SK-N-SH (cell line): Measurements from ENCODE around the gene UPF3A. TPM values are rescaled to one million over a fixed set of nuclear protein-coding genes. Genes with fewer than 3 reads are reported as not detected.

ENCODE experiments used
- CTCF ChIA-PET: fragments of 300-600, 350-600 bp; formaldehyde crosslinking; extraction: SDS; loops from one replicate; lab custom pipeline; 2021; lab: Yijun Ruan, JAX
- POLR2A ChIA-PET: fragments of 350-600 bp; sonication (Branson Sonifier 250); formaldehyde crosslinking; extraction: SDS; loops from one replicate; lab custom pipeline; 2020; ENCODE audit warnings: antibody characterized with exemption, inconsistent platforms; lab: Yijun Ruan, JAX
- DNase-seq: peaks from one replicate; pipeline ENCODE4 v3.0.0; 2012
- H2AFZ ChIP-seq: fragments of 200-600 bp; sonication (generic); 2 replicates; pipeline ENCODE4 v1.8.1; 2016; ENCODE audit warnings: antibody characterized with exemption, mild to moderate bottlenecking, low read depth
- H3F3A ChIP-seq: fragments of 200-600 bp; sonication (generic); replicated peaks from 2 replicates; pipeline ENCODE3; 2016; ENCODE audit warnings: antibody characterized with exemption, mild to moderate bottlenecking; ENCODE audit not compliant: insufficient read depth
- H3K27ac ChIP-seq, 2 experiments: fragments of 200-500 bp in 1 of 2; fragments of 200-600 bp in 1 of 2; sonication (Bioruptor generic) in 1 of 2; sonication (generic), shearing (Covaris generic) in 1 of 2; 2 replicates each; pipeline versions ENCODE4 v1.5.1 to v1.6.1; 2014 to 2016; ENCODE audit warnings: low read depth in 2 of 2, inconsistent platforms in 1 of 2, low read length in 1 of 2, mild to moderate bottlenecking in 1 of 2, mixed read lengths in 1 of 2
- H3K27me3 ChIP-seq: fragments of 200-600 bp; sonication (generic), shearing (Covaris generic); 2 replicates; pipeline ENCODE4 v1.6.1; 2016; ENCODE audit warnings: mixed run types; ENCODE audit not compliant: insufficient read depth
- H3K36me3 ChIP-seq, 2 experiments: fragments of 200-500 bp in 1 of 2; fragments of 200-600 bp in 1 of 2; sonication (Bioruptor generic) in 1 of 2; sonication (generic) in 1 of 2; replicated peaks in 1 of 2; 2 replicates each; pipeline versions ENCODE3 to v1.5.1; 2014 to 2016; ENCODE audit warnings: low read length in 1 of 2, mild to moderate bottlenecking in 1 of 2; ENCODE audit not compliant: insufficient read depth in 2 of 2, control insufficient read depth in 1 of 2
- H3K4me1 ChIP-seq, 2 experiments: fragments of 200-500 bp in 1 of 2; fragments of 200-600 bp in 1 of 2; sonication (Bioruptor generic) in 1 of 2; sonication (generic), shearing (Covaris generic) in 1 of 2; 2 replicates each; pipeline versions ENCODE4 v1.5.1 to v1.6.1; 2014 to 2016; ENCODE audit warnings: low read depth in 1 of 2, low read length in 1 of 2, mixed run types in 1 of 2; ENCODE audit not compliant: insufficient read depth in 2 of 2, control insufficient read depth in 1 of 2
- H3K4me2 ChIP-seq: fragments of 200-600 bp; sonication (generic), shearing (Covaris generic); 2 replicates; pipeline ENCODE4 v1.6.1; 2017; ENCODE audit warnings: mixed run types
- H3K4me3 ChIP-seq, 2 experiments: fragments of 200-500 bp in 1 of 2; fragments of 200-600 bp in 1 of 2; sonication (Bioruptor generic) in 1 of 2; sonication (generic), shearing (Covaris generic) in 1 of 2; 2 replicates each; pipeline versions ENCODE4 v1.5.1 to v1.8.1; 2014 to 2016; ENCODE audit warnings: low read depth in 2 of 2, inconsistent platforms in 1 of 2, low read length in 1 of 2, mild to moderate bottlenecking in 1 of 2, mixed read lengths in 1 of 2, moderate library complexity in 1 of 2
- H3K79me2 ChIP-seq: fragments of 200-600 bp; sonication (generic); 2 replicates; pipeline ENCODE4 v1.8.1; 2017; ENCODE audit warnings: mild to moderate bottlenecking; ENCODE audit not compliant: insufficient read depth
- H3K9ac ChIP-seq: fragments of 200-600 bp; sonication (generic); 2 replicates; pipeline ENCODE4 v1.6.1; 2017; ENCODE audit warnings: mixed run types
- H3K9me2 ChIP-seq: fragments of 200-600 bp; sonication (generic); 2 replicates; pipeline ENCODE4 v1.6.1; 2017; ENCODE audit warnings: mixed run types
- H3K9me3 ChIP-seq: fragments of 200-600 bp; sonication (generic); 2 replicates; pipeline ENCODE4 v1.6.1; 2017; ENCODE audit warnings: mixed run types, mild to moderate bottlenecking, moderate library complexity
- H4K20me1 ChIP-seq: fragments of 200-600 bp; sonication (generic); 2 replicates; pipeline ENCODE4 v1.6.1; 2017; ENCODE audit warnings: mild to moderate bottlenecking, mixed run types; ENCODE audit not compliant: insufficient read depth
- CTCF ChIP-seq: fragments of 200-600 bp; sonication (generic); IDR thresholded peaks from 2 replicates; pipeline ENCODE4 v1.6.1; 2017; ENCODE audit warnings: antibody characterized with exemption, mild to moderate bottlenecking, moderate library complexity
- FOSL2 ChIP-seq: IDR thresholded peaks from 2 replicates; pipeline ENCODE4 v1.4.0; 2012; ENCODE audit warnings: low read depth, mild to moderate bottlenecking, moderate library complexity, borderline replicate concordance
- GABPA ChIP-seq: IDR thresholded peaks from 2 replicates; pipeline ENCODE4 v1.4.0; 2012; ENCODE audit warnings: low read depth, mild to moderate bottlenecking
- JUND ChIP-seq: IDR thresholded peaks from 2 replicates; pipeline ENCODE4 v1.4.0; 2012
- NFIC ChIP-seq: IDR thresholded peaks from 2 replicates; pipeline ENCODE4 v1.4.0; 2012; ENCODE audit warnings: borderline replicate concordance
- PBX3 ChIP-seq: IDR thresholded peaks from 2 replicates; pipeline ENCODE4; 2012
- RCOR1 ChIP-seq: fragments of 150-350 bp; IDR thresholded peaks from 2 replicates; pipeline ENCODE4 v1.6.1; 2017; ENCODE audit warnings: antibody characterized with exemption, low read length
- REST ChIP-seq: IDR thresholded peaks from 2 replicates; pipeline ENCODE4 v1.6.1; 2012; ENCODE audit warnings: mild to moderate bottlenecking, low read depth, low read length, moderate library complexity
- TCF12 ChIP-seq: IDR thresholded peaks from 2 replicates; pipeline ENCODE4 v1.4.0; 2012
- USF1 ChIP-seq: IDR thresholded peaks from 2 replicates; pipeline ENCODE4 v1.4.0; 2012; ENCODE audit warnings: low read depth, borderline replicate concordance
- USF2 ChIP-seq: fragments of 150-350 bp; IDR thresholded peaks from 2 replicates; pipeline ENCODE4 v1.6.1; 2017; ENCODE audit warnings: antibody characterized with exemption, low read length, low read depth, borderline replicate concordance
- WGBS: methylation state at CpG from one replicate; pipeline ENCODE4 v1.1.6; 2017; ENCODE audit warnings: low lambda C conversion rate; 5-methylcytosine and 5-hydroxymethylcytosine counted together
- polyA plus RNA-seq, 3 experiments: library from polyadenylated mRNA; depleted of rRNA; stranded (reverse); fragments of >200 nt; gene quantifications; 2 replicates each; pipeline ENCODE4 v1.2.3, GENCODE V29; 2012

The UPF3A gene
- polyA plus RNA-seq, 1 of the 3 experiments (the other 2 are of a cell fraction) = 63.2 TPM

- no peak overlapping the region for H3K4me3 ChIP-seq
- no peak overlapping the region for H3K9ac ChIP-seq
- H2AFZ ChIP-seq = no peak overlapping the region
- DNase-seq = no peak
- H3F3A ChIP-seq = no peaks in the 10 kb centered on the region
- H3K79me2 ChIP-seq = peaks cover 11% of the 10 kb centered on the region; the same call in 1 of the 2 replicates
- POLR2A ChIA-PET = interaction anchor here (0.9 kb wide), 1 partner anchor 17 kb away, joined by 3 read pairs; the partner anchor contains the start of gene UPF3A
- H3K4me2 ChIP-seq = no peak overlapping the region
- no peaks in the 10 kb centered on the region for H3K4me1 ChIP-seq
- no peak for TF ChIP-seq JUND
- TF ChIP-seq TCF12 = no peak
- TF ChIP-seq, all 33 proteins: peak for 0
- Histone ChIP-seq H4K20me1 (no peaks in the 10 kb centered on the region), H3K27ac (no peak overlapping the region), H3K36me3 (peaks cover 35 to 44% of the 10 kb centered on the region in 2 experiments), H3K9me2 (no peaks in the 10 kb centered on the region), H3K27me3 (no peaks in the 10 kb centered on the region), H3K9me3 (no peaks in the 10 kb centered on the region)
- CTCF ChIA-PET = interaction anchor here (0.6 to 1.4 kb wide), 2 partner anchors 12 to 54 kb away, joined by 3 read pairs; no protein-coding TSS in a partner anchor
- 94% methylated on average over 12 of the region's 12 CpGs for WGBS
Measured at GRCh38 chr13:114298866-114299265, 17.5 kb downstream of the UPF3A start.

- Histone ChIP-seq H4K20me1 (no peaks in the 10 kb centered on the region), H3K27ac (no peak overlapping the region), H3K36me3 (peaks cover 36 to 53% of the 10 kb centered on the region in 2 experiments)
Measured at GRCh38 chr13:114299604-114300305, 18.4 kb downstream of the UPF3A start.

More at GRCh38 chr13:114299604-114300305, 18.4 kb downstream of the UPF3A start:
- no peaks in the 10 kb centered on the region for H3K9me2 ChIP-seq
- CTCF ChIA-PET = interaction anchor here (0.6 kb wide), 1 partner anchor 12 kb away, joined by 3 read pairs; no protein-coding TSS in a partner anchor
- H3K27me3 ChIP-seq = no peaks in the 10 kb centered on the region
- POLR2A ChIA-PET = no interaction called here
- H3K9me3 ChIP-seq = no peaks in the 10 kb centered on the region
- no peak overlapping the region for H3K4me3 ChIP-seq
- no peak for TF ChIP-seq USF2
- no peak for TF ChIP-seq JUND
- no peak for TF ChIP-seq REST
- TF ChIP-seq CTCF = no peak
- TF ChIP-seq USF1 = no peak
- TF ChIP-seq NFIC = no peak
- no peak for TF ChIP-seq FOSL2
- no peak for TF ChIP-seq RCOR1
- TF ChIP-seq GABPA = no peak
- TF ChIP-seq PBX3 = no peak
- TF ChIP-seq, all 33 proteins: peak for 0
- Histone ChIP-seq H3K4me2 (no peak overlapping the region), H3F3A (no peaks in the 10 kb centered on the region), H3K4me1 (no peaks in the 10 kb centered on the region), H3K79me2 (0 out of 2 replicates have a peak, but pooled peaks cover 2% of the 10 kb centered on the region), H2AFZ (no peak overlapping the region), H3K9ac (no peak overlapping the region)
- 86% methylated on average over 11 of the region's 12 CpGs for WGBS
- no peak for DNase-seq
